Stomach (tissue), 4 donors: ENCODE data around the gene SRMS.

ENCODE experiments used
- CTCF ChIP-seq, 7 experiments: fragments of 450-650 bp in 4 of 7; fragments of 200-600 bp in 3 of 7; sonication (generic) in 3 of 7; IDR thresholded peaks; one replicate each; pipeline ENCODE4 v1.5.1; 2016 to 2019; ENCODE audit warnings: antibody characterized with exemption in 7 of 7, control low read depth in 2 of 7, mild to moderate bottlenecking in 1 of 7
- POLR2A ChIP-seq, 4 donors: fragments of 450-650 bp; IDR thresholded peaks; one replicate each; pipeline ENCODE4 v1.6.1; 2016; ENCODE audit warnings: antibody characterized with exemption in 4 of 4, control low read depth in 2 of 4, mild to moderate bottlenecking in 1 of 4, moderate library complexity in 1 of 4
- POLR2AphosphoS5 ChIP-seq, 3 donors: sonication (generic); formaldehyde crosslinking; IDR thresholded peaks; one replicate each; pipeline ENCODE4 v1.6.1; 2016; ENCODE audit warnings: antibody characterized with exemption in 3 of 3

- TF ChIP-seq CTCF (IDR thresholded peaks at IDR 0.05): no peak
- no peak for TF ChIP-seq POLR2A (IDR thresholded peaks at IDR 0.05)
- TF ChIP-seq POLR2AphosphoS5 (IDR thresholded peaks at IDR 0.05): no peak
Measured at GRCh38 chr20:63561624-63562396, 14.3 kb upstream of the SRMS start.
